PC-9 (cell line): Measurements from ENCODE around the gene MGAT4A. TPM values are rescaled to one million over a fixed set of nuclear protein-coding genes. Genes with fewer than 3 reads are reported as not detected.

ENCODE experiments used
- BruUV-seq: library from RNA; stranded (reverse); fragments of 400-500 nt; replicated peaks from 2 replicates; lab custom pipeline; 2021; lab: Mats Ljungman, UMichigan
- CTCF ChIA-PET: fragments of 300-600 bp; sonication (Branson Sonifier 250); formaldehyde crosslinking; loops from one replicate; lab custom pipeline; 2022; ENCODE audit warnings: antibody characterized with exemption; lab: Charles Lee
- POLR2A ChIA-PET: fragments of 300-600 bp; sonication (Branson Sonifier 250); formaldehyde crosslinking; loops from one replicate; lab custom pipeline; 2022; ENCODE audit warnings: antibody characterized with exemption; ENCODE audit not compliant: unreplicated experiment; lab: Charles Lee
- DNase-seq, 2 experiments: peaks; one replicate each; pipeline versions ENCODE4 v3.0.0 to v3.0.0-alpha.2; 2015 to 2022; ENCODE audit warnings: mixed read lengths in 1 of 2
- H2AFZ ChIP-seq: fragments of 200-600 bp; sonication (generic); 2 replicates; pipeline ENCODE4 v1.8.1; 2017; ENCODE audit warnings: antibody characterized with exemption
- H3F3A ChIP-seq: fragments of 200-600 bp; sonication (generic); 2 replicates; pipeline ENCODE4 v1.8.1; 2017; ENCODE audit warnings: antibody characterized with exemption, mild to moderate bottlenecking, low read depth; ENCODE audit not compliant: insufficient read depth
- H3K27ac ChIP-seq: fragments of 200-600 bp; sonication (generic); 2 replicates; pipeline ENCODE4 v1.6.1; 2016; ENCODE audit warnings: mixed run types
- H3K27me3 ChIP-seq: fragments of 200-600 bp; sonication (generic); 2 replicates; pipeline ENCODE4 v1.6.1; 2016; ENCODE audit warnings: low read depth, mixed run types; ENCODE audit not compliant: insufficient read depth
- H3K36me3 ChIP-seq: fragments of 200-600 bp; sonication (generic); 2 replicates; pipeline ENCODE4 v1.6.1; 2016; ENCODE audit warnings: low read depth, mixed run types
- H3K4me1 ChIP-seq: fragments of 200-600 bp; sonication (generic); replicated peaks from 2 replicates; pipeline ENCODE4 v1.6.1; 2016; ENCODE audit warnings: mixed run types; ENCODE audit not compliant: insufficient read depth
- H3K4me2 ChIP-seq: fragments of 200-600 bp; sonication (generic); 2 replicates; pipeline ENCODE4 v1.6.1; 2017; ENCODE audit warnings: mixed run types
- H3K4me3 ChIP-seq: fragments of 200-600 bp; sonication (generic); 2 replicates; pipeline ENCODE4 v1.6.1; 2016; ENCODE audit warnings: mixed run types
- H3K79me2 ChIP-seq: fragments of 200-600 bp; sonication (generic); 2 replicates; pipeline ENCODE4 v1.6.1; 2017; ENCODE audit warnings: low read depth, mixed run types
- H3K9me2 ChIP-seq: fragments of 200-600 bp; sonication (generic); 2 replicates; pipeline ENCODE4 v1.8.1; 2017; ENCODE audit warnings: mild to moderate bottlenecking; ENCODE audit not compliant: insufficient read depth
- H3K9me3 ChIP-seq: fragments of 200-600 bp; sonication (generic); 2 replicates; pipeline ENCODE4 v1.8.1; 2016; ENCODE audit warnings: low read depth; ENCODE audit not compliant: insufficient read depth
- H4K20me1 ChIP-seq: fragments of 200-600 bp; sonication (generic); 2 replicates; pipeline ENCODE4 v1.8.1; 2017; ENCODE audit not compliant: insufficient read depth
- CTCF ChIP-seq: fragments of 200-600 bp; sonication (generic); conservative IDR thresholded peaks from 2 replicates; pipeline ENCODE4 v1.6.1; 2017; ENCODE audit warnings: mixed run types, antibody characterized with exemption, mild to moderate bottlenecking, moderate library complexity
- EZH2 ChIP-seq: fragments of 200-600 bp; sonication (generic); IDR thresholded peaks from 2 replicates; pipeline ENCODE4 v1.8.0; 2017; ENCODE audit warnings: antibody characterized with exemption, low read depth
- intact Hi-C: fragments of 100-400 bp; cut with micrococcal nuclease; formaldehyde crosslinking; loops from one replicate; pipeline ENCODE4 v1.10.0; 2022; ENCODE audit not compliant: unreplicated experiment
- total RNA-seq: library from RNA; stranded (reverse); gene quantifications from 2 replicates; pipeline ENCODE4 v1.2.3, GENCODE V29; 2021

MGAT4A gene
- total RNA-seq, 1 experiment from 2014 or later = 12.9 TPM

GRCh38 chr2:98769784-98770183 is 38.9 kb upstream of the MGAT4A start:
- H3K27me3 ChIP-seq = no peaks in the 10 kb centered on the region
- no peak overlapping the region for H3K4me3 ChIP-seq
- H4K20me1 ChIP-seq = no peaks in the 10 kb centered on the region
- no peaks in the 10 kb centered on the region for H3K9me2 ChIP-seq
- no peak overlapping the region for H2AFZ ChIP-seq
- no peaks in the 10 kb centered on the region for H3K79me2 ChIP-seq
- no peak overlapping the region for H3K27ac ChIP-seq
- no peaks in the 10 kb centered on the region for H3K36me3 ChIP-seq
- DNase-seq = peak in 1 of 2 experiments; percentile 63
- BruUV-seq = no TSS peak
- H3K4me1 ChIP-seq = peaks cover 34% of the 10 kb centered on the region
- ChIA-PET POLR2A (no interaction called here), CTCF (no interaction called here)
- TF ChIP-seq EZH2 = no peak
- TF ChIP-seq CTCF = no peak
- H3K4me2 ChIP-seq = no peak overlapping the region
- peaks cover 21% of the 10 kb centered on the region for H3F3A ChIP-seq
- H3K9me3 ChIP-seq = no peaks in the 10 kb centered on the region
- intact Hi-C loops = no loop called here

DNA sequence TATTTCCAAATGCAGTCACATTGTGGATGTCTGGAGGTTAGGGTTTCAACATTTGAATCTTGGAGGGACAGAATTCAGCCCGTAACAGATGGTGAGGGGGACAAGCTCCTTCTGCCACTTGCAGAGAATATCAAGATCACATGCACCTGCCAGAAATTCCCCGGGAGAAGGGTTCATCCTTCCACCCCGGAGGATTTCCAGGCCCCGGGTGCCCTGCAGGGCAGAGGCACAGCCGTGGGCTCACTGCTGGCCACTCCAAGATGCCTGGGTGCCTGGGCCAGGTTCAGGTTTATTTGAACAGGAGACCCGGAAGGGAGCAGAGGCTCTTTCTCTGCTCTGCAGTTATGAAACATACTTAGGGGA is 38.2 kb upstream of the MGAT4A start:
- no peak overlapping the region for H3K4me3 ChIP-seq
- no TSS peak for BruUV-seq
- no peak overlapping the region for H2AFZ ChIP-seq

GRCh38 chr2:98768384-98769113 is 37.6 kb upstream of the MGAT4A start:
- Histone ChIP-seq H3K4me3 (no peak overlapping the region), H4K20me1 (no peaks in the 10 kb centered on the region), H3K4me1 (peaks cover 34% of the 10 kb centered on the region), H3K9me3 (no peaks in the 10 kb centered on the region), H3K36me3 (no peaks in the 10 kb centered on the region), H2AFZ (no peak overlapping the region), H3K4me2 (0 out of 2 replicates have a peak overlapping the region, but pooled peaks have one; percentile 2), H3K79me2 (no peaks in the 10 kb centered on the region), H3K27me3 (no peaks in the 10 kb centered on the region), H3F3A (peaks cover 21% of the 10 kb centered on the region), H3K27ac (no peak overlapping the region), H3K9me2 (no peaks in the 10 kb centered on the region)
- TF ChIP-seq EZH2 (no peak), CTCF (no peak)
- BruUV-seq = no TSS peak
- intact Hi-C loops = no loop called here
- DNase-seq = peak; percentile 32 to 76
- ChIA-PET POLR2A (interaction anchor here (0.5 to 0.6 kb wide), 2 partner anchors 104 to 298 kb away, joined by 5 to 7 read pairs; no protein-coding TSS in a partner anchor), CTCF (interaction anchor here (0.6 kb wide), 1 partner anchor 37 kb away, joined by 3 read pairs; the partner anchor contains the start of gene MGAT4A)

More for the DNA sequence above, 38.2 kb upstream of the MGAT4A start:
- H3F3A ChIP-seq = peaks cover 21% of the 10 kb centered on the region
- H3K9me3 ChIP-seq = no peaks in the 10 kb centered on the region
- CTCF ChIA-PET = no interaction called here
- H3K27ac ChIP-seq = no peak overlapping the region
- DNase-seq = no peak
- H3K9me2 ChIP-seq = no peaks in the 10 kb centered on the region
- POLR2A ChIA-PET = no interaction called here
- no peaks in the 10 kb centered on the region for H3K27me3 ChIP-seq
- peaks cover 34% of the 10 kb centered on the region for H3K4me1 ChIP-seq
- H4K20me1 ChIP-seq = no peaks in the 10 kb centered on the region
- no peaks in the 10 kb centered on the region for H3K79me2 ChIP-seq
- H3K36me3 ChIP-seq = no peaks in the 10 kb centered on the region
- TF ChIP-seq CTCF (no peak), EZH2 (no peak)
- H3K4me2 ChIP-seq = 0 out of 2 replicates have a peak overlapping the region, but pooled peaks have one; percentile 2
- intact Hi-C loops = no loop called here
